HCT116 (cell line): Measurements from ENCODE around the gene FOXO6. TPM values are rescaled to one million over a fixed set of nuclear protein-coding genes. Genes with fewer than 3 reads are reported as not detected.

Experiments
- ATAC-seq: fragments of 200-7000 bp; cut with Tn5 transposase; 2 replicates; pipeline ENCODE4 v1.9.1; 2020; ENCODE audit warnings: mild to moderate bottlenecking, moderate library complexity
- BruUV-seq: library from RNA; stranded (reverse); fragments of 400-500 nt; replicated peaks from 2 replicates; lab custom pipeline; 2021; lab: Mats Ljungman, UMichigan
- CTCF ChIA-PET: fragments of 300-600 bp; sonication (Branson Sonifier 250); formaldehyde crosslinking; loops from one replicate; lab custom pipeline; 2021; ENCODE audit warnings: antibody characterized with exemption; lab: Charles Lee
- POLR2A ChIA-PET: fragments of 300-600, 350-600 bp; sonication (Branson Sonifier 250); formaldehyde crosslinking; loops from one replicate; lab custom pipeline; 2021; ENCODE audit warnings: antibody characterized with exemption; lab: Charles Lee
- RAD21 ChIA-PET, 2 experiments: fragments of 300-600 bp; sonication (Branson Sonifier 250); formaldehyde crosslinking; loops; one replicate each; lab custom pipeline; 2023; ENCODE audit warnings: low total read pairs in 2 of 2; ENCODE audit not compliant: uncharacterized antibody in 2 of 2, unreplicated experiment in 2 of 2, low non-redundant PET in 1 of 2; lab: Charles Lee
- DNase-seq: peaks from one replicate; pipeline ENCODE4 v3.0.0-alpha.2; 2010; ENCODE audit warnings: low read depth, low spot score
- H2AFZ ChIP-seq: fragments of 200-600 bp; shearing (Covaris generic), sonication (generic); 2 replicates; pipeline ENCODE4 v1.6.1; 2017; ENCODE audit warnings: low read depth, mixed run types, mixed read lengths, antibody characterized with exemption, low read length; ENCODE audit not compliant: poor library complexity, severe bottlenecking
- H3K27ac ChIP-seq: 2 replicates; pipeline ENCODE4 v1.5.1; 2012; ENCODE audit warnings: low read depth, low read length
- H3K27me3 ChIP-seq: fragments of 200-600 bp; sonication (generic); 2 replicates; pipeline ENCODE4 v1.6.1; 2016; ENCODE audit warnings: mixed run types, low read length, mixed read lengths; ENCODE audit not compliant: insufficient read depth
- H3K36me3 ChIP-seq, 2 experiments: fragments of 200-500 bp in 1 of 2; fragments of 200-600 bp in 1 of 2; sonication (Bioruptor generic) in 1 of 2; sonication (generic) in 1 of 2; 2 replicates each; pipeline versions ENCODE4 v1.5.1 to v1.6.1; 2014 to 2016; ENCODE audit warnings: low read length in 2 of 2, inconsistent platforms in 1 of 2, mixed read lengths in 1 of 2, mixed run types in 1 of 2; ENCODE audit not compliant: insufficient read depth in 2 of 2, control insufficient read depth in 1 of 2
- H3K4me1 ChIP-seq, 2 experiments: fragments of 200-600 bp in 1 of 2; sonication (generic) in 1 of 2; 2 replicates each; pipeline versions ENCODE4 v1.5.1 to v1.6.1; 2012 to 2017; ENCODE audit warnings: low read length in 2 of 2, inconsistent platforms in 1 of 2, mild to moderate bottlenecking in 1 of 2, mixed read lengths in 1 of 2, mixed run types in 1 of 2, moderate library complexity in 1 of 2; ENCODE audit not compliant: insufficient read depth in 2 of 2, control insufficient read depth in 1 of 2
- H3K4me2 ChIP-seq: fragments of 200-600 bp; sonication (generic); 2 replicates; pipeline ENCODE4 v1.6.1; 2017; ENCODE audit warnings: mixed run types, low read length, mixed read lengths
- H3K4me3 ChIP-seq, 2 experiments: fragments of 200-600 bp in 1 of 2; sonication (generic) in 1 of 2; replicated peaks in 1 of 2; 2 replicates each; pipeline ENCODE4 v1.5.1; 2011 to 2016; ENCODE audit warnings: low read length in 2 of 2, control low read depth in 1 of 2, low read depth in 1 of 2, mild to moderate bottlenecking in 1 of 2, mixed read lengths in 1 of 2, mixed run types in 1 of 2
- H3K79me2 ChIP-seq: fragments of 200-600 bp; sonication (generic); 2 replicates; pipeline ENCODE4 v1.6.1; 2017; ENCODE audit warnings: mild to moderate bottlenecking, mixed run types, low read length, moderate library complexity, mixed read lengths; ENCODE audit not compliant: insufficient read depth
- H3K9ac ChIP-seq: fragments of 200-600 bp; sonication (generic); 2 replicates; pipeline ENCODE4 v1.6.1; 2016; ENCODE audit warnings: low read length, mixed read lengths
- H3K9me2 ChIP-seq: fragments of 200-600 bp; sonication (generic), shearing (Covaris generic); 2 replicates; pipeline ENCODE4 v1.6.1; 2017; ENCODE audit warnings: mixed run types, mild to moderate bottlenecking, moderate library complexity; ENCODE audit not compliant: insufficient read depth
- H3K9me3 ChIP-seq, 2 experiments: fragments of 200-500 bp in 1 of 2; fragments of 200-600 bp in 1 of 2; sonication (Bioruptor generic) in 1 of 2; sonication (generic) in 1 of 2; 2 replicates each; pipeline ENCODE4 v1.6.1; 2014 to 2017; ENCODE audit warnings: low read length in 2 of 2, mixed read lengths in 2 of 2, inconsistent platforms in 1 of 2, low read depth in 1 of 2, mild to moderate bottlenecking in 1 of 2, mixed run types in 1 of 2, moderate library complexity in 1 of 2; ENCODE audit not compliant: control insufficient read depth in 1 of 2, insufficient read depth in 1 of 2
- H4K20me1 ChIP-seq: fragments of 200-600 bp; sonication (generic), shearing (Covaris generic); 2 replicates; pipeline ENCODE4 v1.6.1; 2017; ENCODE audit warnings: mixed run types, mild to moderate bottlenecking, moderate library complexity; ENCODE audit not compliant: insufficient read depth
- ATF3 ChIP-seq: IDR thresholded peaks from 2 replicates; pipeline ENCODE4 v1.6.1; 2012
- CBX3 ChIP-seq: IDR thresholded peaks from 2 replicates; pipeline ENCODE4 v1.6.1; 2012; ENCODE audit warnings: low read depth
- CEBPB ChIP-seq: IDR thresholded peaks from 2 replicates; pipeline ENCODE4 v1.6.1; 2012; ENCODE audit warnings: low read depth
- EZH2phosphoT487 ChIP-seq: fragments of 200-600 bp; IDR thresholded peaks from 2 replicates; pipeline ENCODE4 v1.6.1; 2018; ENCODE audit warnings: antibody characterized with exemption, borderline replicate concordance
- MAX ChIP-seq: IDR thresholded peaks from 2 replicates; pipeline ENCODE4 v1.6.1; 2012
- POLR2A ChIP-seq: IDR thresholded peaks from 2 replicates; pipeline ENCODE4 v1.7.0; 2011; ENCODE audit warnings: borderline replicate concordance; ENCODE audit not compliant: insufficient read depth, insufficient read length; ENCODE audit errors: extremely low read depth
- SIN3A ChIP-seq: IDR thresholded peaks from 2 replicates; pipeline ENCODE4 v1.6.1; 2012; ENCODE audit warnings: low read depth
- SP1 ChIP-seq: IDR thresholded peaks from 2 replicates; pipeline ENCODE4 v1.6.1; 2012; ENCODE audit warnings: low read depth
- ZFX ChIP-seq: fragments of 450-650 bp; IDR thresholded peaks from 2 replicates; pipeline ENCODE4 v1.6.1; 2017
- intact Hi-C: fragments of 100-400 bp; cut with micrococcal nuclease; formaldehyde crosslinking; loops from 2 replicates; pipeline ENCODE4 v1.10.0; 2022
- total RNA-seq: library from RNA; stranded (reverse); gene quantifications from one replicate; pipeline ENCODE4 v1.2.1, GENCODE V29; 2021; ENCODE audit not compliant: unreplicated experiment

The FOXO6 gene
- total RNA-seq, 1 experiment from 2014 or later: 7.0 TPM

- no peaks in the 10 kb centered on the region for H3K36me3 ChIP-seq
- no TSS peak for BruUV-seq
- H3K79me2 ChIP-seq: no peaks in the 10 kb centered on the region
- ChIA-PET POLR2A (no interaction called here), RAD21 (no interaction called here)
- H3K9ac ChIP-seq: no peak overlapping the region
- no peaks in the 10 kb centered on the region for H4K20me1 ChIP-seq
- H3K9me2 ChIP-seq: no peaks in the 10 kb centered on the region
- no peaks in the 10 kb centered on the region; a peak in 1 of 4 replicates for H3K4me1 ChIP-seq
- H3K9me3 ChIP-seq: peaks cover 0 to 4% of the 10 kb centered on the region in 2 experiments; a peak in 1 of 4 replicates
- H2AFZ ChIP-seq: no peak overlapping the region
- intact Hi-C loops: no loop called here
- ATAC-seq: no peak
- no peak overlapping the region for H3K27ac ChIP-seq
- no peak for DNase-seq
- no peak for TF ChIP-seq CEBPB
- TF ChIP-seq SP1: no peak
- no peak for TF ChIP-seq MAX
- TF ChIP-seq, all 23 proteins: peak for 0
- Histone ChIP-seq H3K4me3 (no peak overlapping the region), H3K4me2 (no peak overlapping the region), H3K27me3 (no peaks in the 10 kb centered on the region; the same call in 1 of the 2 replicates)
- CTCF ChIA-PET: interaction anchor here (0.9 kb wide), 1 partner anchor 116 kb away, joined by 5 read pairs; no protein-coding TSS in a partner anchor
Measured at GRCh38 chr1:41400225-41400624, 39.0 kb downstream of the FOXO6 start.

- ChIA-PET POLR2A (no interaction called here), CTCF (no interaction called here), RAD21 (no interaction called here)
- TF ChIP-seq ZFX: no peak
- no peak for TF ChIP-seq CBX3
- no peak for TF ChIP-seq EZH2phosphoT487
- TF ChIP-seq ATF3: no peak
- TF ChIP-seq SIN3A: no peak
- TF ChIP-seq POLR2A: no peak
- no peaks in the 10 kb centered on the region for H3K4me1 ChIP-seq
- no peak overlapping the region for H2AFZ ChIP-seq
- intact Hi-C loops: no loop called here
- BruUV-seq: no TSS peak
- H3K79me2 ChIP-seq: no peaks in the 10 kb centered on the region
- no peak overlapping the region for H3K27ac ChIP-seq
- H3K27me3 ChIP-seq: no peaks in the 10 kb centered on the region
- no peak overlapping the region for H3K9ac ChIP-seq
- no peaks in the 10 kb centered on the region for H3K36me3 ChIP-seq
- no peak overlapping the region for H3K4me3 ChIP-seq
- peaks cover 0 to 4% of the 10 kb centered on the region in 2 experiments; a peak in 1 of 4 replicates for H3K9me3 ChIP-seq
- no peaks in the 10 kb centered on the region for H3K9me2 ChIP-seq
- no peak overlapping the region for H3K4me2 ChIP-seq
- no peak for ATAC-seq
- H4K20me1 ChIP-seq: no peaks in the 10 kb centered on the region
- DNase-seq: no peak
Measured at GRCh38 chr1:41401899-41402298, 40.7 kb downstream of the FOXO6 start.
